HEK293 (cell line): ENCODE measurements around the gene RRP12.

Experiments used
- BCL11B ChIP-seq: fragments of 450-650 bp; formaldehyde crosslinking; IDR thresholded peaks from 2 replicates; pipeline ENCODE4 v1.5.1; 2016; ENCODE audit warnings: low read depth, missing biosample characterization, missing genetic modification characterization
- CTCF ChIP-seq: fragments of 450-650 bp; formaldehyde crosslinking; IDR thresholded peaks from 2 replicates; pipeline ENCODE4 v1.5.1; 2016; ENCODE audit warnings: missing biosample characterization, missing genetic modification characterization
- ELK4 ChIP-seq: IDR thresholded peaks from 2 replicates; pipeline ENCODE4 v1.6.1; 2011; ENCODE audit warnings: mild to moderate bottlenecking, low read depth, low read length, borderline replicate concordance
- PRDM1 ChIP-seq: fragments of 450-650 bp; formaldehyde crosslinking; IDR thresholded peaks from 2 replicates; pipeline ENCODE4; 2016; ENCODE audit warnings: missing biosample characterization, missing genetic modification characterization
- PRDM4 ChIP-seq: fragments of 450-650 bp; formaldehyde crosslinking; IDR thresholded peaks from 2 replicates; pipeline ENCODE4 v1.5.1; 2017; ENCODE audit warnings: missing biosample characterization, missing genetic modification characterization
- TRIM28 ChIP-seq: IDR thresholded peaks from 2 replicates; pipeline ENCODE4 v1.6.1; 2011; ENCODE audit warnings: low read length, control low read depth, borderline replicate concordance
- ZBTB21 ChIP-seq: fragments of 450-650 bp; formaldehyde crosslinking; IDR thresholded peaks from 2 replicates; pipeline ENCODE4 v1.5.1; 2017; ENCODE audit warnings: missing biosample characterization, missing genetic modification characterization
- ZBTB7A ChIP-seq: fragments of 450-650 bp; formaldehyde crosslinking; IDR thresholded peaks from 2 replicates; pipeline ENCODE4 v1.5.1; 2016; ENCODE audit warnings: low read depth, missing biosample characterization, missing genetic modification characterization
- ZNF155 ChIP-seq: fragments of 450-650 bp; formaldehyde crosslinking; IDR thresholded peaks from 2 replicates; pipeline ENCODE4 v1.5.1; 2016; ENCODE audit warnings: missing biosample characterization, missing genetic modification characterization
- ZNF404 ChIP-seq: fragments of 450-650 bp; formaldehyde crosslinking; IDR thresholded peaks from 2 replicates; pipeline ENCODE4 v1.5.1; 2017; ENCODE audit warnings: missing biosample characterization, missing genetic modification characterization
- ZNF473 ChIP-seq: fragments of 450-650 bp; formaldehyde crosslinking; IDR thresholded peaks from 2 replicates; pipeline ENCODE4 v1.5.1; 2017; ENCODE audit warnings: missing biosample characterization, missing genetic modification characterization
- ZNF629 ChIP-seq: fragments of 450-650 bp; formaldehyde crosslinking; IDR thresholded peaks from 2 replicates; pipeline ENCODE4 v1.5.1; 2017; ENCODE audit warnings: missing biosample characterization, missing genetic modification characterization
- ZNF777 ChIP-seq: fragments of 450-650 bp; formaldehyde crosslinking; IDR thresholded peaks from 2 replicates; pipeline ENCODE4 v1.5.1; 2017; ENCODE audit warnings: missing biosample characterization, missing genetic modification characterization, borderline replicate concordance
- ZSCAN23 ChIP-seq: fragments of 450-650 bp; formaldehyde crosslinking; IDR thresholded peaks from 2 replicates; pipeline ENCODE4 v1.5.1; 2016; ENCODE audit warnings: missing biosample characterization, missing genetic modification characterization

GRCh38 chr10:97361537-97361901, 39.6 kb downstream of the RRP12 start:
- TF ChIP-seq ELK4 (no peak), CTCF (tag by site-specific recombination) (no peak), ZNF473 (tag by site-specific recombination) (no peak), ZNF155 (tag by site-specific recombination) (no peak), ZBTB21 (tag by site-specific recombination) (no peak), TRIM28 (no peak), PRDM4 (tag by site-specific recombination) (no peak), ZSCAN23 (tag by site-specific recombination) (no peak), BCL11B (tag by site-specific recombination) (no peak), ZBTB7A (tag by site-specific recombination) (no peak), ZNF404 (tag by site-specific recombination) (no peak), ZNF629 (tag by site-specific recombination) (no peak), PRDM1 (no peak), ZNF777 (tag by site-specific recombination) (no peak)
